Germinal center (tissue), 1 donor: ENCODE data around the gene KISS1.

ENCODE experiments used
- DNase-seq: peaks from one replicate; pipeline ENCODE4 v3.0.0; 2012; ENCODE audit warnings: mixed read lengths, low spot score

KISS1 gene

DNA sequence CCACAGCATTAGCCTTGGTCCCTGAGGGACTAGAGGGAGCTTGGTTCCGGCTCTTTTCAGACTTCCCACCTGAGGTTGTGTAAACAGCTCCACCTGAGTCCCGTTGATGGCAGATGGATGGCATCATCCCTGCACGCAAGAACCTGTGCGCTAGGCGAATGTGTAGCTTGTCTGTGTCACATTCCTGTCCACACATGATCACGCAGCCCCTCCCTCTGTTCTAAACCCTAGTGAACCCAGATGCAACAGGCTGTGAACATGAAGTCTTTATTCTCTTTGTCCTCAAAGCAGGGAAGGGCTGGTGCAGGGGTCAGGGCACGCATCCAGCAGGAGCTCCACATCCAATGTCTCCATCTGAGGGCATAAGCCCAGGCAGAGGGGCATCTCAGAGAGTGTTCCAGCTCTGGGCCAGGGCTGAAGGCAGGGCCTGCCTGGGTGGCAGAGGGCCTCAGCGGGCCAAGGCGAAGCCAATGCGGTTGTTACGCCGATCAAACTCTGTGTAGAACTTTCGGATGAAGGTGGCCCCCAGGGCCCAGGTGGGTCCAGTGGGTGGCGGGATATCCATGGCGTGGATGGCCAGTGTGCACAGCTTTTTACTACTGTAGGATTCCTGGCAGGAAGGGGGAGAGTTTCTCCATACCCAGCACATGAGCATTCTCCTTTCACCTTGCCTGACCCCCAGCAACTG is 41.6 kb downstream of the KISS1 start:
- DNase-seq, result no peak

DNA sequence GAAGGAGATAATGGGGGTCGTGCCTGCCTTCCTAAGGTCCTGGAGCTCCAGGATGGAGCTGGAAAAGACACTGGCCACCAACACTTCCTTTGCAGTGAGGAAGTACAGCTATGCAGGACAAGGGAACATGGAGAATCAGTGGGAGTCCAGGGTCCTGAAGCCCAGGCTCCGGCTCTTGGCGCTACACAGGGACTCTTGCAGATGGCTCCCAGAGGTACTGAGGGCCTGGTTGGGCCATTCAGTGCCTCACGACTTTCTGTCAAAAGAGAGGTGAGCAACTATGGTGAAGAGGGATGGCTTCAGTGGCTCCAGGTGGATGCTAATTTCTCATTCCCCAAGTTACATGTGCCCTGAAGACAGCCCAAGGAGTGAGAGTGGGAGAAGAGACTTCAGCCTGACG is 42.6 kb downstream of the KISS1 start:
- DNase-seq, result no peak

DNA sequence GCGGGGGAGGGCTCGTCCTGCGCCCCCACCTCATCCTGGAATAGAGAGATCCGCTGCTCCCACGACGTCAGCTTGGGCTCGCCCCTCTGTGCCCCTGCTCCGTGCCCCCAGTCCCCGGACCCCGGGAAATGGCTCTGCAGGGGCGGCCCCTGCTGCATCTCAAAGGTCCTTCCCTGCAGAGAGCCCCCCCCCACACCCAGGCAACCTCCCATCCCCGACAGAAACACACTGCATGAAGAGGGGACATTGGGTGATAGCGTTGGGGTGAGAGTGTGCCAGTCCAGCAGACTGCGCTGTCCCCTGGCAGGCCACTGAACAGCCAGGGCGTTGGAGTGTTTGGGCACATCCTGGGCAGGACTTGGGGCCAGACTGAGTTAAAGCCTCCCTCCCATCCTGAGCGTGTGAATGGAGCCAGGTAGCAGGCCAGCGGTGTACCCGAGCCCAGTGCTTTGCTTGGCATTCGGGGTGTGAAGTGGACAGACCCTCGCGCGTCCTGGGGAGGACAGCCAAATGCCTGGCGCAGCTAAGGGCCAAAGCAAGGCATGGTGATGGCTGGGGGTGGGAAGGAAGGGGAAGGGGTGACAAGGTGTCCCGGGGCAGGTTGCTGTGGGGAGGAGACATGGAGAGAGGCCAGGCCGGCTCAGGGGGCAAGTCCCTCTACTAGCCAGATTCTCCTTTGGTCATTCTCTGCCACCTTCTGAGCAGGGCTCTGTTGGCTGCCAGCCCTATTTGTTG is 43.8 kb downstream of the KISS1 start:
- no peak for DNase-seq

DNA sequence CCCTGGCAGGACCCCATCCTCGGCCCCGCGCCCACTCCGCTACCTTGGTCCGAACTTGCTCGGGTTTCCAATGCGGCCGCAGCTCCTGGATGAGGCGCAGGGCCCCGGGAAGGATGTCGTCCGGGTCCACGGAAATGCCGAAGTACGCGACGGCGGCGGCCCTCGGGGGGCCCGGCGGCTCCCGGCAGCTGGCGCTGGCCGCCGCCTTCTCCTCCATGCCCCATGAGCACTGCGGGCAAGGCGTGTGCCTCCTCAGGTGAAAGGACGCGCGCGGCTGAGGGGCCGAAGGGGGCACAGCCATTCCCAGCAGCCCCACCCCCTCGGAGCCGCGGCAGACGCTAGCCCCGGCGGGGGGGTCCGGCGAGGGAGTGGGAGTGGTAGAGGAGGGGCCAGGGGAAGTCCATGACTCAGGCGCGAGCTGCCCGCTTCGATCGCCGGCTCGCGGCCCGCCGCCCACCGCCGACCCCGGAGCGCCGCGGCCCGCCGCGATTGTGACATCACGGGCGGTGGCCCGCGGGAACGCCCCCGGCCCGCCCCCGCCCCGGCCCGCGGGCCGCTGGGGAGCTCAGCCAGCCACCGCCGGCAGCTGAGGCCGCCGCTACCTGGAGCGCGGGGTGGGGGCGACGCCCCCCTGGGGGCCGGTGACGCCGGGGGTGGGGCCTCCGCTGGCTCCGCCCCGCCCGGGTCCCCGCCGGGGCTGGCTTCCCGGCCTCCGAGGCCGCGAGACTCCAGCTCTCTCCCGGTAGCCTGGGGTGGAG is 44.6 kb downstream of the KISS1 start, which contains the start of gene ETNK2:
TSS of gene ETNK2 (minus strand) at position 493 of the 758 bp plus-strand sequence. CDS start at position 301, 192 bp downstream.
- peak; percentile 71 for DNase-seq

DNA sequence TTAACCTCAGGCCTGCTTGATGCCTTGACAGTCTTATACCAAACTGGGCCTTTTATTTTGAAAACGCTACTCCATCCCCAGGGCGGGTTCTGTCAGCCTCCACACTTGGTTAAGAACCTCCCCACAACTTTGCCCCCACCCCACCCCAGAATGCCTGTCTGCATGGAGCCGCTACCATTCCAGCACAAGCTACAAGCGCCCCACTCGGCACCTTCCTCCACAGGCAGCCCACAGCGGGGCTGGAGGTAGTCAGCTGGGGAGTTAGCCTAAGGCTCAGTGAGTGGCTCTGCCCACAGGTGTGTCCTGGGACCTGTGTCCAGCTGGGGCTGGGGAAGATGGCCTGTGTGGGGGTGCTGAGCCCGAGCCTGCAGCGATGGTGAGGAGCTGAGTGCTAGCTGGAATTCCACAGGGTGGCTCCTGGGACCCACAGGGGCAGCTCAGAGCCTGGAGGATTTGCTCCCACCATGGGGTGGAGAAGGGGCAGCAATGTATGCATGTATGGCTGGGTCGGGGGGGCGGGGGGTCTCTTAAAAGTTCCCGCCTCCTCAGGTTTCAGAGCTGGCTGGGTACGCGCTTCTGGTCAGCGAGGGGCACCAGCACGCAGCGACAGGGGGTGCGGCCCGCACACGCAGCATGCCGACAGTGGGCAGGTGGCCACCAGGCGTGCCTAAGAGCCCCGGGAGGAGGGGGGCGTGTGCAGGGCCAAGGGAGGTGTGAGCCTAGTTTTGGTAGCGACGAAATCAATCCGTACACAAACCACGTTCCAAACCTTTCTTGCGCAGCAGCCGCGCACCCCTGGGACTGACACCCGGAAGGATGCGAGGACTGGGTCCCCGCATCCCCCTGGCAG is 45.4 kb downstream of the KISS1 start:
- DNase-seq, result no peak

DNA sequence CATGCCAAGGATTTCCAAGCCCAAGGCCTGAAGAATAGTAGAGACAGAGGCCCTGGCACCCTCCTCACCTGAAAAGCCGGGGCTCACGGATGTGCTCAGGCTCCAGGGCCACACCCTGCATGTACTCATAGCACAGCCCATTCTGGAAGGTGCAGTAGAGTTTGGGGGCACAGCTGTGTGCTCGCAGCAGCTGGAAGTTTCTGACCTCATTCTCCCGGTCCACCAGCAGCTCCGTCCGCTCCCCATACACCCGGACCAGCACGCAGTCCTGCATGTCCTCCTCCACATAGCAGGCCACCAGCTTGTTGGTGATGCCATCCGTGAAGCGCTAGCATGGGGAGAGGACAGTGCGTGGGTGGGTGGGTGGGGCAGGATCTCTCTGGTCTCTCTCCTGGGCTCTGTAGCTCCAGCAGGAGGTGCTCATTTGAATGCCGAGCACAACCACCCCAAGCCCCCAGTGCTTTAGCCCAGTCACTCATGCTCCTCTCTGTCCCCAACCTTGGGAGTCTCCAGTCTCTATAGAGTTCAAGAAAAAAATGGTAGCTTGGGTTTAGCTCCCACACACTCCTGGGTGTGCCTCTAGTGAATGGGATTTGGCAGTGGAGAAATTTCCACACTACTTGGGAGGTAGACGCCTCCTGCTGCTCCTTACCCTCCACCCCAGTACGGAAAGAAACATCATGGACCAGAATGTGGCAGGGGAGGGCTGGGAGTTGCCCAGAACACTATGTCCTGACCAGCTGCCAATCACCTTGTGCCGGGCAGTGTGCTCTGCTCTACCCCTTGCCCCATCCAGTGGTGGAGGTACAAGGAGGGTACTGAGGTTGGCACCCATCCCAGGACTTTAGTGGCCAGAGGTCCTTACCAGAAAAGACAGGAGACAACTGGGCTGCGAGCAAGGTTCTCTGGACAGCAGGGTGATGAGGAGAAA is 46.4 kb downstream of the KISS1 start:
- DNase-seq, result no peak

DNA sequence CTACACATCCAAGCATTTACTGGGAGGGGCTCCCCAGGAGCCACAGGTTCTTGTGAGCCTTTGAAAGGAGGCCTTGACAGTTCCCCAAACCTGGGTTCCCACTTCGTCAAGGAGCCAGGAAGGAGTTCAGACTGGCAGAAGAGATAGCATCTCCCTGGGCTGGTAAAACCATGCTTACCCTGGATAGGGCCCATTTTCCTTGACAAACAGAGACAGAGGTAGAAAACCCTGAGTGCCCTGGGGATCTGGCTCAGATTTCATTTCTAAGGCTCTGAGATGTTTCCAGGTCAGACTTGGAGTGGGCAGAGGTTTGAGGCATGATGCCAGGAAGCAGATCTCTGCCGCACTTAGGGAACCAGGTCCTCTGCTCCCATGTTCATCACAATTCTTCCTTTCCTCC is 47.2 kb downstream of the KISS1 start:
- no peak for DNase-seq

DNA sequence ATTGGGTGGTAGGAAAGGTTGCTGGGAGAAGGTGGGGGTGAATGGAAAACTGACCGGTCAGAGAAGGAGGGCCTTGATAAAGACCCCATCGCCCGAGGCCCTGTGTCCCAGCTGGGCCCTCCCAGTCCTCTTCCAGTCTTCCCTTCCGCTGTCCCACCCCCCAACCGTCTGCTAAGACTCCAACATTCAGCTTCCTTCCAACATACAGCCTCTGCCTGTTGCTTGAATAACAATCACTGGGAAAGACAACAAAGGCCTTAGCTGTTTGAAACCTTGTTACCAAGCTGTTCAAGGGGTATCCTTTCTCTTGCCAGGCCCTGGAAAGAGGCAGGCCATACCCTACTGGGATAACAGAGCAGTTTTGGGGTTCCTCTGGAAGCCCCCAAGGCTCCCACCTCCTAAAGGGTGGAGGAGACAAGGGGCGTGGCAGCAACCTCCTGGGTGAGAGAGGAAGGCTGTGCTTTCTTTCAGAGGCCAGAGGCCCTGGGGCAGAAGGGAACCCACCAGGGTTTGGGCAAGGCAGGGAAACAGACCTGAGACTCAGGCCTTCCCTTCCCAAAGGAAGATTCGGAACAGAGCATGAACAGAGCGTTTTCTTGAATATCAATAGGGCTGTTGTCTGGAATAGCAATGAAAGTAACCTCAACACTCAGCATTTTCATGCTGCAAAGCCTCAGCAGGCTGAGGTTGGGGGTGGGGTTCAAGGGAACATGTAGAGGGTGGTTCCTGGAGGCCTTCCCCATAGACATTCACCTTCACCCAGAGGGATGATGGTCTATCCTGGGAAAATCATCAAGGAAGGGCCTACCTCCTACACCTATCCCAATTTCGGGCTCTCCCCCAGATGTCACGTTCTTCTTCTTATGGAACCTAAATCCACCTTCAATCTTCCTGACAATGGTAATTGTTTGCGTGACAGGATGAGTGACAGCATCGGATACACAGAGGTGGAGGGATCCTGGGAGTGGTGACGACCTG is 48.6 kb downstream of the KISS1 start:
- DNase-seq, result no peak

DNA sequence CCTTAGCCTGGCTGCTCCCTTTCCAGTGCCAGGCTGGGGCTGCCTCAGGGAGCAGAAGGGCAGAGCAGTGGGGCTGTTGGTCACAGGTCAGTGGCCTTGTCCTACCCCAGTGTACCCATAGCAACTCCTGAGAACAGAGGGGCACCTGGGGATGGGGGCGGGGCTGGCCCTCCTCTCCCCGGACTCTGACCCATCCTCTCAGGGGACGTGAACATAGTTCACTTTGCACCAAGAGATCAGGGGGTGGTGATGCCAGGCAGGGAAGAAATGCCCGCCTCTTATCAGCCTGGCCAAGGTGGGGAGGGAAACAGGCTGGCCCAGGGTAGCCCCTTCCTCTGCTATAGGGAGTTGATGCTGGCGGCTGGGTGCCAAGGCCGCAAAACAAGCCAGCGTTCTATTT is 49.3 kb downstream of the KISS1 start:
- no peak for DNase-seq

DNA sequence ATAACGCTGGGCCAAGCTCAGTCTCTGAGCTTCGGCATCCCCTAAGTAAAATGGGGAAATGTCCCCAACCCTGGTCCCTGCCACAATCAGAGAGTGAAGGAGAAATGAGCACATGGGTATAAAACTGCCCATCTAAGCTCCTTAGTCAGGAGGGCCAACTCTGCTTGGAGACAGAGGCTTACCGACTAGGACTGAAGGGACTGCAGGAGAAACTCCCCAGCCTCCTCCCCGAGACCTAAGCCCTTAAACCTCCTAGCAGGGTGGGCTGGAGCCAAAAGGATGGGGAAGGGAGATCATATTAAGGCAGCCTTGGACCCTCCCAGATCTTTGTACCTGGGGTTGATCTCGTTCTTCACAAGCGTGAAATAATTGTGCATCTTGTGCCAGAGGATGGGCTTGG is 50.0 kb downstream of the KISS1 start:
- DNase-seq, result no peak

DNA sequence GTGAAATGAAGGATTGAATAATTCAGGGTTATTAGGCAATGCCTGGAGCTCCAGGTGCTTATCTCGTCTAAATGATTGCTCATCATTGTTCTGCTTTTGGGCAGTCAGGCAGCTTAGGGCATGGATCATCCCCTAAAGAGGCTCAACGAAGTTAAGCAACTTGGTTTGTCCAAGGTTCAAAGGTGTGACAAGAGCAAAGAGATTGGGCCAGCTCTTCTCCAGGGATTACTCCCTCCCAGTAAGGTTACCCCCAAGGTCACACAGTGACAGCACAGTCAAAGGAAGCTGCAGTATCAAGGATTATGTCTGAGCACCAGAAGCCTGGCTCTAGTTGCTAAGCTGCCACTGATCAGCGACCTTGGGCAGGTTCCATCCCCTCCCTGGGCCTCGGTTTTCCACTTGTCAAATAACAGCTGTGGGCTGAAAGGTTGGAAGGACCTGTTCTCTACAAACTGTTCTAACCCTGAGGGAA is 51.2 kb downstream of the KISS1 start:
- no peak for DNase-seq

DNA sequence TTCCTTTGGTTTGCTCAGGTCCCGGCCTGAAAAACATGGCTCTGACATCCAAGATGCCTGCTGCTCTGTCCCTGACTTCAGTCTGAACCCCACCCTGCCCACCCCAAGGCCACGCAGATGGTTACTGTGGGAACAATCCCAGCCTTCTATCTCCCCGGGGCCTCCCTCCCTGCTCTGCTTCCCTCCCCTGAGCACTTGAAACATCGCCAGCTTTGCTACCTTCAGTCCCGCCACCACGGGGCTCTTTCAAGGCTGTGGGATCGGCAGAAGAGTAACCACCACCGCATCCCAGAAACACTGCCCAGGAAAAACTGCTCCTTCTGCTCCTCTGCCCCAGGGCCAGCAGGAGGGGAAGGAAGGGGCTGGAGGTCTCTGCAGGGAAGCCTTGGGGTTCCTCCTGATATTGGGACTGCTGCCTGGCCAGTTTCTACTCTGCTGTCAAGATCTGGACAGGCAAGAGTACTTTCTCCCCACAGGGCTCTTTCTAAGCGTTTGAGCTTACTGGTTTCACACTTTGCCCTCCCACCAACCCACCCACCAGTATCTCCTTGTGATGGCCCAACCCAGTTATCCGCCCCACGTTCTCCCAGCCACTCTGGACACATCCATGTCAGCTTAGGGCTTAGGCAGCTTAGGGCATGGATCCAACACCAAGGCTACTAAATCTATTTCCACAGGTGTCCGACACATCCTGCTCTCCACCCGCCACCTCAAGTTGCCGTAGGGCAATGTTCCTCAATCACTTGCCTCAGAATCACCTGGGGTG is 52.8 kb downstream of the KISS1 start:
- no peak for DNase-seq

DNA sequence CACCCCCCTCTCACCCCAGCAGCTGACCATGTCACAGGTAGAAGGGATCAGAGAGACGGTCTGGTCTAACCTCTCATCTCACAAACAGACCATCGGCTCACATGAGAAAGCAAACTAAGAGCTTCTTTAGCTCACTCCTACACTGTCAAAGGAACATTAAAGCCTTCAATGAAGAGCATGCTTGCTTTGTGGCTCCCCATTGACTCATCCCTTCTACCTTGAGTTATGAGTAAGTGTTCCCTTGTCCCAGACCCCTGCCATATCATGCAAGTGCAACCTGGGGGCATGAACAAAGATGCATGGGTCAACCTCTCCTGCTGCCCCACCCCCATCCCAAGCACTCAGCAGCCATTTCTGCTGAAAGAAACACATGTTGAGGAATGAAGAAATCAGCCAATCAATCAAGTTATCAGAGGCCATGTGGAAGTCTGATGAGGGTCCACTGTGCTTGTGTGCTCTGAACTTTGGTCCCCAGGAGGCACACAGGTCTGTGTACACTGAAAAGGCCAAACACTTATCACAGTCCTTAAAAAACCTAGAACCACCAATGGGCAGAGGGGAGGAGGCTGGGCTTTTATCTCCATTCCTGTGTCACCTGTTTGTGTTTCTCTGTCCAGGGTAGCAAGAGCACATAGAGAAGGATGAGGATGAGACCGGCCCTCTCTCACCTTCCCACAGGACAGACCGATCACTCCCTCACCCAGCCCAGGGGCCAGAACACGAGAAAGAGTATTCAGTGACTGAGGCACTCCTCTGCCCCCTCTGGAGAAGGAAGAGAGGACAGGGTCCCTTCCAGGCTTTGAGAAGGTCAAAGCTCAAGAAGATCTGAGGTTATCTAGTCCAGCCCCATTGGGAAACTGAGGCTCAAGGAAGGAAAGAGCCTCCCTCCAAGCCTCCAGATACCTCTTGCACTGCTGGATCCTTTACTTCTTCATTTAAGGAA is 54.0 kb downstream of the KISS1 start:
- DNase-seq, result no peak

DNA sequence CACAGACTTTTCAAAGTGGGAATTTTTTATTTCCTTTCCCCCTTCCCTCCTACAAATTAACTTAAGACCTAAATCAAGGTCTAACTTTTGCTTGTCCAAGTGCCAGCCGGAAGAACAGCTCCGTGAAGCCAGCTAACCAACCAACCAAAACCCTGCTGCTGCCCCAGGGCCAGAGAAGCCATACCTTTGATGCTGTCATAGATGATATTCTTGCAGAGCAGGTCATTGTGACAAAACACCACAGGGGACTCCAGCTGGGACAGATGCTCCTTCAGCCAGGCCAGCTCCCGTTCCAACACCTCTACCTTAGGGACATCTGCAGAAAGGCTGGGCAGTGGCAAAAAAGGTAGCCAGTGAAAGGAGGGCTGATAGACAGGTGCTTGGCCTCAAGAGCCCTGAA is 55.2 kb downstream of the KISS1 start:
- DNase-seq, result no peak
